Tibial nerve (tissue), 4 donors: ENCODE measurements around the gene PPP4R4. TPM values are rescaled to one million over a fixed set of nuclear protein-coding genes. Genes with fewer than 3 reads are reported as not detected.

ENCODE experiments used
- DNase-seq, 2 donors: peaks; one replicate each; pipeline ENCODE4 v3.0.0-alpha.2; 2019; ENCODE audit warnings: low spot score in 2 of 2
- H3K27ac ChIP-seq, 4 donors: fragments of 200-600 bp; sonication (generic) in 3 of 4; one replicate each; pipeline ENCODE4 v1.5.1; 2017 to 2019; ENCODE audit warnings: mild to moderate bottlenecking in 1 of 4
- H3K27me3 ChIP-seq, 2 donors: fragments of 200-600 bp; sonication (generic) in 1 of 2; one replicate each; pipeline versions ENCODE4 v1.5.1 to v1.6.0; 2017 to 2019
- H3K36me3 ChIP-seq, 3 donors: fragments of 200-600 bp; sonication (generic); one replicate each; pipeline ENCODE4 v1.5.1; 2018 to 2019
- H3K4me1 ChIP-seq, 4 donors: fragments of 200-600 bp; sonication (generic) in 3 of 4; one replicate each; pipeline ENCODE4 v1.5.1; 2017 to 2019
- H3K4me3 ChIP-seq, 4 donors: fragments of 200-600 bp; sonication (generic) in 3 of 4; one replicate each; pipeline ENCODE4 v1.5.1; 2017 to 2019; ENCODE audit warnings: mild to moderate bottlenecking in 1 of 4, moderate library complexity in 1 of 4
- H3K9me3 ChIP-seq, 4 donors: fragments of 200-600 bp; sonication (generic) in 3 of 4; one replicate each; pipeline ENCODE4 v1.5.1; 2017 to 2019
- CTCF ChIP-seq, 5 experiments: fragments of 200-600 bp in 3 of 5; fragments of 450-650 bp in 2 of 5; sonication (generic) in 3 of 5; IDR thresholded peaks; one replicate each; pipeline ENCODE4 v1.5.1; 2016 to 2019; ENCODE audit warnings: antibody characterized with exemption in 5 of 5, mild to moderate bottlenecking in 3 of 5, moderate library complexity in 2 of 5
- EP300 ChIP-seq, 2 donors: sonication (generic); formaldehyde crosslinking; IDR thresholded peaks; one replicate each; pipeline ENCODE4 v1.6.1; 2017; ENCODE audit warnings: antibody characterized with exemption in 2 of 2, mild to moderate bottlenecking in 1 of 2
- POLR2A ChIP-seq, 2 donors: fragments of 450-650 bp; IDR thresholded peaks; one replicate each; pipeline ENCODE4 v1.6.1; 2017; ENCODE audit warnings: antibody characterized with exemption in 2 of 2, mild to moderate bottlenecking in 2 of 2, moderate library complexity in 2 of 2
- WGBS, 2 donors: methylation state at CpG; one replicate each; pipeline ENCODE4 v1.1.5; 2018; 5-methylcytosine and 5-hydroxymethylcytosine counted together
- total RNA-seq, 4 donors: library from RNA; depleted of rRNA; stranded (reverse); fragments of >200 nt; gene quantifications; one replicate each; pipeline ENCODE4 v1.1.0, GENCODE V29; 2016

PPP4R4 gene
- total RNA-seq, 4 donors from 2014 or later: 1.2 to 9.0 (median 3.4) TPM

GRCh38 chr14:94138251-94138650, 35.9 kb upstream of the PPP4R4 start:
- no peak for DNase-seq
- Histone ChIP-seq H3K36me3 (no peaks in the 10 kb centered on the region), H3K27ac (no peak overlapping the region), H3K9me3 (peaks cover 0 to 8% (median 0%) of the 10 kb centered on the region in 4 donors), H3K4me1 (peaks cover 0 to 6% (median 0%) of the 10 kb centered on the region in 4 donors), H3K27me3 (peaks cover 0 to 14% of the 10 kb centered on the region in 2 donors), H3K4me3 (no peak overlapping the region)
- TF ChIP-seq CTCF (IDR thresholded peaks at IDR 0.05) (no peak), EP300 (IDR thresholded peaks at IDR 0.05) (no peak), POLR2A (IDR thresholded peaks at IDR 0.05) (no peak)
- WGBS, 2 donors: 77 to 85% methylated on average over 9 of the region's 9 CpGs

- Histone ChIP-seq H3K27ac (no peak overlapping the region), H3K9me3 (peaks cover 0 to 8% (median 0%) of the 10 kb centered on the region in 4 donors), H3K4me3 (no peak overlapping the region), H3K4me1 (peaks cover 0 to 6% (median 0%) of the 10 kb centered on the region in 4 donors), H3K36me3 (no peaks in the 10 kb centered on the region), H3K27me3 (peaks cover 0 to 14% of the 10 kb centered on the region in 2 donors)
- TF ChIP-seq CTCF (IDR thresholded peaks at IDR 0.05) (no peak), POLR2A (IDR thresholded peaks at IDR 0.05) (no peak), EP300 (IDR thresholded peaks at IDR 0.05) (no peak)
- WGBS, 2 donors: 64 to 73% methylated on average over 5 of the region's 5 CpGs
- DNase-seq: no peak
These were observed 35.1 kb upstream of the PPP4R4 start for GRCh38 chr14:94139006-94139405.

GRCh38 chr14:94139421-94139820, 34.7 kb upstream of the PPP4R4 start:
- no peaks in the 10 kb centered on the region for H3K36me3 ChIP-seq
- peaks cover 0 to 14% of the 10 kb centered on the region in 2 donors for H3K27me3 ChIP-seq
- peaks cover 0 to 6% (median 0%) of the 10 kb centered on the region in 4 donors for H3K4me1 ChIP-seq
- H3K9me3 ChIP-seq: peaks cover 0 to 8% (median 0%) of the 10 kb centered on the region in 4 donors
- no peak overlapping the region for H3K27ac ChIP-seq
- WGBS, 2 donors: 68 to 79% methylated on average over 5 of the region's 5 CpGs
- DNase-seq: no peak
- TF ChIP-seq EP300 (IDR thresholded peaks at IDR 0.05): no peak
- no peak for TF ChIP-seq CTCF (IDR thresholded peaks at IDR 0.05)
- TF ChIP-seq POLR2A (IDR thresholded peaks at IDR 0.05): no peak
- no peak overlapping the region for H3K4me3 ChIP-seq

GRCh38 chr14:94142247-94142646, 31.9 kb upstream of the PPP4R4 start:
- WGBS, 2 donors: 63 to 76% methylated on average over 3 of the region's 3 CpGs
- no peak for TF ChIP-seq CTCF (IDR thresholded peaks at IDR 0.05)
- Histone ChIP-seq H3K27ac (no peak overlapping the region), H3K4me3 (no peak overlapping the region), H3K36me3 (no peaks in the 10 kb centered on the region), H3K4me1 (peaks cover 0 to 3% (median 0%) of the 10 kb centered on the region in 4 donors), H3K27me3 (peaks cover 0 to 10% of the 10 kb centered on the region in 2 donors), H3K9me3 (no peaks in the 10 kb centered on the region)
- DNase-seq: no peak

- H3K9me3 ChIP-seq: no peaks in the 10 kb centered on the region
- DNase-seq: no peak
- H3K36me3 ChIP-seq: no peaks in the 10 kb centered on the region
- 92 to 98% methylated on average over 1 of the region's 1 CpG for WGBS, 2 donors
- TF ChIP-seq EP300 (IDR thresholded peaks at IDR 0.05) (no peak), POLR2A (IDR thresholded peaks at IDR 0.05) (no peak), CTCF (IDR thresholded peaks at IDR 0.05) (no peak)
- no peak overlapping the region for H3K27ac ChIP-seq
- H3K4me3 ChIP-seq: no peak overlapping the region
- peaks cover 0 to 3% (median 0%) of the 10 kb centered on the region in 4 donors for H3K4me1 ChIP-seq
- H3K27me3 ChIP-seq: peaks cover 0 to 4% of the 10 kb centered on the region in 2 donors
These were observed 31.3 kb upstream of the PPP4R4 start for GRCh38 chr14:94142836-94143235.
